WTC11 (cell line): ENCODE results near the gene GTF2IRD2.
"Not testable (repeated sequence)": the region's sequence is repeated elsewhere in the genome, so short reads cannot be mapped to it uniquely, and the experiment has no call there.

Experiments used
- CREM ChIP-seq: sonication (generic); formaldehyde crosslinking; IDR thresholded peaks from 2 replicates; pipeline ENCODE4 v1.8.1; 2022; ENCODE audit warnings: mild to moderate bottlenecking, missing genetic modification reagents, moderate library complexity
- CTCF ChIP-seq: fragments of 200-600 bp; IDR thresholded peaks from 2 replicates; pipeline ENCODE4 v1.8.0; 2022; ENCODE audit warnings: antibody characterized with exemption
- E2F4 ChIP-seq: sonication (generic); formaldehyde crosslinking; IDR thresholded peaks from 2 replicates; pipeline ENCODE4 v1.8.1; 2022; ENCODE audit warnings: low read depth, mild to moderate bottlenecking, moderate library complexity, missing genetic modification reagents, borderline replicate concordance
- ELF4 ChIP-seq: sonication (generic); formaldehyde crosslinking; IDR thresholded peaks from 2 replicates; pipeline ENCODE4 v1.8.1; 2022; ENCODE audit warnings: low read depth, mild to moderate bottlenecking, moderate library complexity, missing genetic modification reagents
- FOXP4 ChIP-seq: sonication (generic); formaldehyde crosslinking; IDR thresholded peaks from 2 replicates; pipeline ENCODE4 v1.8.0; 2022; ENCODE audit warnings: mild to moderate bottlenecking, missing genetic modification reagents
- MAX ChIP-seq: sonication (generic); formaldehyde crosslinking; IDR thresholded peaks from 2 replicates; pipeline ENCODE4 v1.8.0; 2022; ENCODE audit warnings: mild to moderate bottlenecking, missing genetic modification reagents
- MXD4 ChIP-seq: fragments of 250-450 bp; sonication (Bioruptor Pico); IDR thresholded peaks from 2 replicates; pipeline ENCODE4 v1.8.0; 2021; ENCODE audit warnings: mild to moderate bottlenecking, moderate library complexity, borderline replicate concordance
- NFYB ChIP-seq: sonication (generic); formaldehyde crosslinking; conservative IDR thresholded peaks from 2 replicates; pipeline ENCODE4 v1.8.0; 2022; ENCODE audit warnings: low read depth, missing genetic modification reagents
- TEAD4 ChIP-seq: sonication (generic); formaldehyde crosslinking; IDR thresholded peaks from 2 replicates; pipeline ENCODE4 v1.8.0; 2022; ENCODE audit warnings: mild to moderate bottlenecking, missing genetic modification reagents
- ZNF281 ChIP-seq: sonication (generic); formaldehyde crosslinking; IDR thresholded peaks from 2 replicates; pipeline ENCODE4 v1.8.0; 2023; ENCODE audit warnings: mild to moderate bottlenecking, missing genetic modification reagents
- ZNF512 ChIP-seq: sonication (generic); formaldehyde crosslinking; IDR thresholded peaks from 2 replicates; pipeline ENCODE4 v1.8.1; 2022; ENCODE audit warnings: missing genetic modification reagents, borderline replicate concordance

- TF ChIP-seq CTCF; ZNF281 (CRISPR knock-in tag); NFYB (CRISPR knock-in tag); CREM (CRISPR knock-in tag); MAX; ELF4 (CRISPR knock-in tag); FOXP4 (CRISPR knock-in tag); TEAD4 (CRISPR knock-in tag); MXD4 (CRISPR knock-in tag); ZNF512 (CRISPR knock-in tag); E2F4: not testable (repeated sequence)
Measured at GRCh38 chr7:74821259-74821658, 30.1 kb downstream of the GTF2IRD2 start.
